Lower leg skin (tissue), 4 donors: Measurements from ENCODE around the gene CDC73. TPM values are rescaled to one million over a fixed set of nuclear protein-coding genes. Genes with fewer than 3 reads are reported as not detected.
"Not testable (repeated sequence)": the region's sequence is repeated elsewhere in the genome, so short reads cannot be mapped to it uniquely, and the experiment has no call there.

Experiments used
- DNase-seq, 2 donors: peaks; one replicate each; pipeline ENCODE4 v3.0.0-alpha.2; 2019; ENCODE audit warnings: low spot score in 2 of 2
- H3K4me3 ChIP-seq: fragments of 200-600 bp; sonication (generic); 2 replicates; pipeline ENCODE4 v1.5.1; 2017; ENCODE audit warnings: mild to moderate bottlenecking, low read depth; ENCODE audit not compliant: poor library complexity, severe bottlenecking
- POLR2A ChIP-seq, 2 donors: fragments of 450-650 bp; IDR thresholded peaks; one replicate each; pipeline ENCODE4 v1.6.1; 2016 to 2017; ENCODE audit warnings: antibody characterized with exemption in 2 of 2, mild to moderate bottlenecking in 1 of 2, moderate library complexity in 1 of 2
- WGBS, 2 donors: methylation state at CpG; one replicate each; pipeline ENCODE4 v1.1.5; 2018; 5-methylcytosine and 5-hydroxymethylcytosine counted together
- intact Hi-C: fragments of 100-400 bp; cut with DNase I; formaldehyde crosslinking; loops from one replicate; pipeline ENCODE4 v1.15.0; 2023; ENCODE audit warnings: low total_unique reads
- total RNA-seq, 4 donors: library from RNA; depleted of rRNA; stranded (reverse); fragments of >200 nt; gene quantifications; one replicate each; pipeline ENCODE4 v1.1.0, GENCODE V29; 2016
- TF ChIP-seq, protein P1 (sequence below), 3 donors: fragments of 450-650 bp; IDR thresholded peaks; one replicate each; pipeline ENCODE4 v1.5.1; 2016; ENCODE audit warnings: antibody characterized with exemption in 3 of 3, mild to moderate bottlenecking in 3 of 3, moderate library complexity in 2 of 3

Gene CDC73
- total RNA-seq, 4 donors from 2014 or later = 19.2 to 23.7 (median 20.0) TPM

DNA sequence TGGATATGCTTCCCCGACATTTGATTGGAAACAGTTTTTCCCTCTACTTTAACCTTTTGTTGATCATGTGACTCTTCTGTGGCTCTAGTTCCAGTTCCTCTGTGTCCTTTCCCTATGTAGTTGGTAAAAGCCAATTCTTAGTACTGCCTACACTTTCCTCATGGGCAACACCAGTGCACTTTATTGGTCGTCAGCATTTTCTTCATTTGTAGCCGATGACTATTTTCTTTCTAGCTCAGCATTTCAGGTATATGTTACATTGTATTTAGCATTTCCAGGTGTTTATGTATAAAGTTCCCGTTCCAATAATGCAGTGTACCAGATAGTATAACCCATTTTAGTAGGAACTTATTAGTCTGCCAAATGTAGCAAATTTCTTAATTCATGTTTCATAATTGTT lies 92.2 kb downstream of the CDC73 start:
- DNase-seq = no peak
- intact Hi-C loops = no loop called here
- TF ChIP-seq, protein P1, sequence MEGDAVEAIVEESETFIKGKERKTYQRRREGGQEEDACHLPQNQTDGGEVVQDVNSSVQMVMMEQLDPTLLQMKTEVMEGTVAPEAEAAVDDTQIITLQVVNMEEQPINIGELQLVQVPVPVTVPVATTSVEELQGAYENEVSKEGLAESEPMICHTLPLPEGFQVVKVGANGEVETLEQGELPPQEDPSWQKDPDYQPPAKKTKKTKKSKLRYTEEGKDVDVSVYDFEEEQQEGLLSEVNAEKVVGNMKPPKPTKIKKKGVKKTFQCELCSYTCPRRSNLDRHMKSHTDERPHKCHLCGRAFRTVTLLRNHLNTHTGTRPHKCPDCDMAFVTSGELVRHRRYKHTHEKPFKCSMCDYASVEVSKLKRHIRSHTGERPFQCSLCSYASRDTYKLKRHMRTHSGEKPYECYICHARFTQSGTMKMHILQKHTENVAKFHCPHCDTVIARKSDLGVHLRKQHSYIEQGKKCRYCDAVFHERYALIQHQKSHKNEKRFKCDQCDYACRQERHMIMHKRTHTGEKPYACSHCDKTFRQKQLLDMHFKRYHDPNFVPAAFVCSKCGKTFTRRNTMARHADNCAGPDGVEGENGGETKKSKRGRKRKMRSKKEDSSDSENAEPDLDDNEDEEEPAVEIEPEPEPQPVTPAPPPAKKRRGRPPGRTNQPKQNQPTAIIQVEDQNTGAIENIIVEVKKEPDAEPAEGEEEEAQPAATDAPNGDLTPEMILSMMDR (IDR thresholded peaks at IDR 0.05) = no peak
- no peak for TF ChIP-seq POLR2A (IDR thresholded peaks at IDR 0.05)
- no peak overlapping the region for H3K4me3 ChIP-seq
- WGBS, 2 donors = 95 to 96% methylated on average over 4 of the region's 4 CpGs

DNA sequence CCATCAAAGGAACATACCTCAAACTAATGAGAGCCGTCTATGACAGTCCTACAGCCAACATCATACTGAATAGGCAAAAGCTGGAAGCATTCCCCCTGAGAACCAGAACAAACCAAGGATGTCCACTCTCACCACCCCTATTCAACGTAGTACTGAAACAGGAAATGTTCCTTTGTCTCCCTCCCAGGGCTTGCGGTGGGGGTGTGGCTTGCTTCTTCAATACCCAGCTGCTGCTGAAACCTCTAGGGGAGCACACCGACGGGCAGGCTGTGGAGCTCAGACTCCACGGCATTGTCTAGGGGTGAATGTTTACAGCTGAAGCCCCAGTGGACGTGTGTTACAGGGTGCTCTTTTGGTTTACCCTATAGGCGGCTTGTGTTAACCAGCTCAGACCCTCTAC lies 95.1 kb downstream of the CDC73 start:
- 80 to 91% methylated on average over 8 of the region's 8 CpGs for WGBS, 2 donors
- DNase-seq = no peak
- no peak overlapping the region for H3K4me3 ChIP-seq
- intact Hi-C loops = no loop called here
- no peak for TF ChIP-seq POLR2A (IDR thresholded peaks at IDR 0.05)
- TF ChIP-seq, protein P1 (IDR thresholded peaks at IDR 0.05) = no peak

DNA sequence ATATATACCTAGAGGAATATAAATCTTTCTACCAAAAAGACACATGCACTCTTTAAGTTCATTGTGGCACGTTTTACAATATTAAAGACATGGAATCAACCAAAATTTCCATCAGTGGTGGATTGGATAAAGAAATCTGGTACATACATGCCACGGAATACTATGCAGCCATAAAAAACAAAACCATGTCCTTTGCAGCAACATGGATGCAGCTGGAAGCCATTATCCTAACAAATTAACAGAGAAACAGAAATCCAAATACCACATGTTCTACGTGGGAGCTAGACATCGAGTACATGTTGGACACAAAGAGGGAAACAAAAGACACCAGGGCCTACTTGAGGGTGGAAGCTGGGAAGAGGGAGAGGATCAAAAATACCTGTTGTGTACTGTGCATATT lies 97.6 kb downstream of the CDC73 start:
- WGBS, 2 donors = 87 to 89% methylated on average over 4 of the region's 4 CpGs
- no peak for TF ChIP-seq POLR2A (IDR thresholded peaks at IDR 0.05)
- TF ChIP-seq, protein P1 (IDR thresholded peaks at IDR 0.05) = no peak
- DNase-seq = no peak
- H3K4me3 ChIP-seq = no peak overlapping the region
- intact Hi-C loops = no loop called here

DNA sequence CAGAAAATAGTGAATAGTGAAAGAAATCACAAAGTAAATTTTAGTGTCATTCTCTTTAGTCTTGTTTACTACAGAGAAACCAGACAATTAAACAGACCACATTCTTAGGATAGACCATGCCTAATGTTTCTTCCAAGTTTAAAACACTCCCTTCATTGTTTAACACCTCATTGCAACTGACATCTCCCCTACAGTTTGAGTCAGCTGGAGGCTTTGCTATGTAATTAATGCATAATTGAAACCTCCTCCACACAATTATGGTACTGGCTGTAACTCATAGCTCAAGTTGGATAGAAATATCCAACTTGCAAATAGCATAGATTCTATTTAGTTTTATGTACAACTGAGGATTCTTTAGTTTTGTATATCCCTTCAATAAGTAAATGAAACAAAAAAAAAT lies 99.8 kb downstream of the CDC73 start:
- DNase-seq = no peak
- TF ChIP-seq POLR2A (IDR thresholded peaks at IDR 0.05) = no peak
- TF ChIP-seq, protein P1 (IDR thresholded peaks at IDR 0.05) = no peak
- intact Hi-C loops = no loop called here
- no peak overlapping the region for H3K4me3 ChIP-seq

DNA sequence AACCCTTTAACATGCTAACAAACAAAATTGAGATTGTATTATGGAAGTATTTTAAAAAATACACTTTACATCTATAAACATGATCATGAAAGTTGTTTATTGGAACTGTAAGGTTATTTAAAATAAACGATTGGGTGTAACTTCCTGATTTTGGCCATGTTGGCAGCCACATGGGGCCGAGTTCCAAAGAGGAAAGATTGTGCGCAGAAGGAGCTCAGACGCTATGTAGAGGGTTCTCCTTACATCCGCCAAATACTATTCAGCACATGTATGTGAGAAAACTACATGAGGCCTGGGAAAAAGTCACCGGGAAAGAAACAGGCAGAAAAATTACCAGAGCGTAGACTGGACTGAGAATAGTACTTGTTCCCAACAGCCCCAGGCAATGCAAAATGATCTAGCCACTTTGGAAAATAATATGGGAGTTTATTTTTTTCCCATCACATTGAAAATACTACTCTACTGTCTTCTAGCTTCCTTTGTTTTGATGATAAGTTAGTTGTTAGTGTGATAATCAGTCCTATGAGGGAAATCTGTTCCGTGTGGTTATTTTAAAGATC lies 100.3 kb downstream of the CDC73 start:
- no peak overlapping the region for H3K4me3 ChIP-seq
- no peak for TF ChIP-seq POLR2A (IDR thresholded peaks at IDR 0.05)
- TF ChIP-seq, protein P1 (IDR thresholded peaks at IDR 0.05) = no peak
- WGBS, 2 donors = 79 to 80% methylated on average over 8 of the region's 8 CpGs
- DNase-seq = no peak
- intact Hi-C loops = no loop called here

DNA sequence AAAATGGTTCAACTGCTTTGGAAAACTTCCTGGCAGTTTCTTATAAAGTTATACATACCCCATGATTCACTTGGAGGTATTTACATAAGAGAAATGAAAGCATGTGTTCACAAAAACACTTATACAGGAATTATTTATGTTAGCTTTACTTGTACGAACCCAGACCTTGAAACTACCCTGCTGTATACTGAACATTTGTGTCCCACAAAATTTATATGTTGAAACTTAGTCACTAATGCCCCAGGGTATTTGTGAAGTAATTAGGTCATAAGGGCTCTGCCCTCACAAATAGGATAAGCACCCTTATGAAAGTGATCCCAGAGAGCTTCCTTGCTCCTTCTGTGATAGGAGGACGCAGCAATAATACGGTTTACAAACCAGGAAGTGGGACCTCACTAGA lies 107.3 kb downstream of the CDC73 start:
- TF ChIP-seq, protein P1 (IDR thresholded peaks at IDR 0.05) = no peak
- TF ChIP-seq POLR2A (IDR thresholded peaks at IDR 0.05) = no peak
- no peak for DNase-seq
- intact Hi-C loops = no loop called here
- no peak overlapping the region for H3K4me3 ChIP-seq
- 83 to 87% methylated on average over 3 of the region's 3 CpGs for WGBS, 2 donors

DNA sequence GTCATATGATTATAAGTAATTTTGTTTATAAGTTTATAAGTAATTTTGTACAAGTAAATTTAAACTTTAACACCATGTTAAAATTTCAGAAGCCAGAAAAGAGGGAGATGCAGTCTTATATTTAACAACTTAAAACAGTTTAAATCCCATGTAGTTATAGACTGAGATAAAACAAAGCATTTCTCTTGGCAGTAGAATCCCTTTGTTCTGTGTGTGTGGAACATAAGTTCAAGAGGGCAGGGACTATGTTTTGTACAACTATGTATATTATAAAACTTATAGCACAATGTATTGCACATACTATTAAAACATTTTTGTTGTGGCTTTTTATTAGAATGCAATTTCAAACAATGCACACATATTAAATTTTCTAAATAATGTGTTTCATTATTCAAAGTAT lies 109.3 kb downstream of the CDC73 start:
- DNase-seq, intact Hi-C loops, H3K4me3 ChIP-seq: not testable (repeated sequence)
